Measurements from ENCODE around the gene GLCE. TPM values are rescaled to one million over a fixed set of nuclear protein-coding genes. Genes with fewer than 3 reads are reported as not detected.

The GLCE gene
- polyA plus RNA-seq, 1 experiment = 48.1 TPM

GRCh38 chr15:69318033-69318432, 157.6 kb downstream of the GLCE start:
- TF ChIP-seq CTCF (IDR thresholded peaks at IDR 0.05; ENCODE audit: low read depth, low read length) = no peak
- POLR2A ChIA-PET = no interaction called here

GRCh38 chr15:69319384-69320375, 159.2 kb downstream of the GLCE start:
- DNase-seq (ENCODE audit: low read depth, low spot score) = no peak
- TF ChIP-seq CTCF (IDR thresholded peaks at IDR 0.05; ENCODE audit: low read depth, low read length) = no peak
- no peak overlapping the region for H3K4me3 ChIP-seq (ENCODE audit: low read depth, low read length)
- CTCF ChIA-PET = no interaction called here
- H3K9me3 ChIP-seq (ENCODE audit: control insufficient read depth, insufficient read depth, low read length) = no peaks in the 10 kb centered on the region; the same call in 1 of the 2 replicates
- POLR2A ChIA-PET = interaction anchor here (1.0 to 1.2 kb wide), 3 partner anchors 16 to 132 kb away, joined by 4 to 8 read pairs (median 5); no protein-coding TSS in a partner anchor
- no peaks in the 10 kb centered on the region for H3K27me3 ChIP-seq (ENCODE audit: control insufficient read depth, insufficient read depth, low read length)
- H3K27ac ChIP-seq (ENCODE audit: low read depth, low read length) = peak overlapping the region; percentile 21

More at GRCh38 chr15:69318033-69318432, 157.6 kb downstream of the GLCE start:
- no peak overlapping the region for H3K4me3 ChIP-seq (ENCODE audit: low read depth, low read length)
- H3K27me3 ChIP-seq (ENCODE audit: control insufficient read depth, insufficient read depth, low read length) = no peaks in the 10 kb centered on the region
- CTCF ChIA-PET = no interaction called here
- no peak for DNase-seq (ENCODE audit: low read depth, low spot score)
- H3K9me3 ChIP-seq (ENCODE audit: control insufficient read depth, insufficient read depth, low read length) = no peaks in the 10 kb centered on the region; the same call in 1 of the 2 replicates
- no peak overlapping the region for H3K27ac ChIP-seq (ENCODE audit: low read depth, low read length)

DNA sequence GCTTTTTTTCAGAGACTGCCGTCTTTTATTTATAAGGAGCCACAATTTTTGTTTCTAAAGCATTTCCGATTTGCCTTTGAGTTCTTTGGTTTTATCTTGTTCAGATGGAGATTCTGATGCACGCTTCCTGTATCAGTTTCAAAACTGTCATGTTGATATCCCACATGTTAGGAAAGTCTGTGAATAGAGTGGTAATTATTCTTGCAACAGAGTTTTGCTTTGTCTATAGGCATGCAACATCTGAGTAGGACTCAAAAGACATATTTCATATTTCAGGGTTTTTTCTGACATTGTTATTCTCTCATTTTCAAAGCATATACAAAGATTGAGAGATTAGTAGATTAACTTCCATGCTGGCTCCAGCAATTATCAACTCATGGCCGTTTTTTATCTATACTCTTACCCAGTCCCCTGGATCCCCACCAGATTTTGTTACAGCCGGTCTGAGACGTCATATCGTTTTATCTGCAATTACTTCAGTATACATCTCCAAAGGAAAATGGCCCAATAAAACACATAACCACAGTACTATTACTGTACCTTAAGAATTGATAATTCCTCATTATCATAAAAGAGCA, 160.6 kb downstream of the GLCE start:
- no peak overlapping the region for H3K27ac ChIP-seq (ENCODE audit: low read depth, low read length)
- H3K4me3 ChIP-seq (ENCODE audit: low read depth, low read length) = no peak overlapping the region
- ChIA-PET CTCF (no interaction called here), POLR2A (no interaction called here)
- DNase-seq (ENCODE audit: low read depth, low spot score) = no peak
- no peaks in the 10 kb centered on the region for H3K27me3 ChIP-seq (ENCODE audit: control insufficient read depth, insufficient read depth, low read length)
- H3K9me3 ChIP-seq (ENCODE audit: control insufficient read depth, insufficient read depth, low read length) = no peaks in the 10 kb centered on the region
- TF ChIP-seq CTCF (IDR thresholded peaks at IDR 0.05; ENCODE audit: low read depth, low read length) = no peak

Other genes with a start within 250 kb of the GLCE start
- 5.7 and 9.1 TPM in 2 replicates for gene SPESP1, start 230.1 kb upstream of the GLCE start, polyA plus RNA-seq (2011; rRNA removed)
- 0.15 TPM in 2 replicates for gene NOX5, start 145.9 kb upstream of the GLCE start, polyA plus RNA-seq (2011; rRNA removed)
- gene PAQR5, start 138.3 kb downstream of the GLCE start, polyA plus RNA-seq (2011; rRNA removed) = 7.9 and 9.7 TPM in 2 replicates

All from AG04450 (cell line).